Measurements from ENCODE around the gene NRGN. TPM values are rescaled to one million over a fixed set of nuclear protein-coding genes. Genes with fewer than 3 reads are reported as not detected.
"Not testable (repeated sequence)": the region's sequence is repeated elsewhere in the genome, so short reads cannot be mapped to it uniquely, and the experiment has no call there.

The NRGN gene
- total RNA-seq, 1 experiment from 2014 or later, result 0.80 TPM

DNA sequence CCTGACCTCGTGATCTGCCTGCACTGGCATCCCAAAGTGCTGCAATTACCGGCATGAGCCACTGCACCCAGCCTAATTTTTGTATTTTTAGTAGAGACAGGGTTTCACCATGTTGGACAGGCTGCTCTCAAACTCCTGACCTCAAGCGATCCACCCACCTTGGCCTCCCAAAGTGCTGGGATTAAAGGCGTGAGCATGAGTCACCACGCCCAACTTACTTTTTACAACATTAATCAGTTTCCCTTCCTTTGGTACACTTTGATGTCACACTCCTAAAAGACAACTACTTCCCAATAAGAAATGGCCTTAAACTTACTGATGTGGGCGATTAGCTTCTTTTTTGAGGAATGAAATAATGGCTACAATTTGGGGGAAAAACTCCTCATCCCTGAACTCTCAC is 31.2 kb downstream of the NRGN start:
- H3K4me3 ChIP-seq (ENCODE audit: insufficient read depth, low read depth, low read length); DNase-seq; H3K36me3 ChIP-seq (replicated peaks; ENCODE audit: control insufficient read depth, insufficient read depth, low read length); H3K27me3 ChIP-seq (ENCODE audit: control insufficient read depth, insufficient read depth, low read length): not testable (repeated sequence)

DNA sequence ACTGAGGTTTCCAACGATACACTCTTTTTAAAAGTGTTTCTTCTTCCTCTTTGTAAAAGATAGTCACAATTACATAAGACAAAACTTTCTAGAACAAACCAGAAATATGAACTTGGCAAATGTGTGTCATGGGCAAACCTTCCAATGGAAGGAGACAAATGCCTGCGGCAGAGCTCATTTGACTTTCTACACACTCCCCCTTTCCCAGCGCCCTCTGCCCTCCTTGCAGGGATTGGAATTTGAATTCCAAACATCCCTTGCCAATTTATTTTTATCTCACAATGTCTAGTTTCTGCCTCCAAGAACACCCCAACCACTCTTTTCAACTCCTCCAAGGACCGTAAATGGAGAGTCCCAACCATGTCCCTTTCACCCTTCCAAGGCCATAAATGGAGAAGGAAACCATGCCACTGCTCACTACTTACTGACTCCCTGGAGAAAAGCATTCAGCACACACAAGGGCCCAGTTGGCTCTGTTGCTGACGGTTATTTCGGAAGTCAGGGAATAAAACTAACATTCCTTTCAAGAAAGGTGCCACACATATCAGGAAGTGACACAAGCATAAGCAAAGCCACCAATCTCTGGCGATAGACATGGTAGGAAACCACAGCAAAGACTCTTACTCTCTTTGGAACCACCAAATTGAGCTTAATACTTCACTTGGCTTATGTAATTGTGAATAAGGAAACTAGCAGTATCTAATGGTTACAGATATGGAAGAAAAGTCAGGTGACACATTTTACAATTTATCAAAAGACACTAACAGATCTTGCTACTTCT is 37.3 kb downstream of the NRGN start:
- H3K4me3 ChIP-seq (ENCODE audit: insufficient read depth, low read depth, low read length), result no peak overlapping the region
- DNase-seq, result no peak

GRCh38 chr11:124778281-124778680 is 38.5 kb downstream of the NRGN start:
- peak; percentile 52 for DNase-seq
- no peak overlapping the region for H3K4me3 ChIP-seq (ENCODE audit: insufficient read depth, low read depth, low read length)
- no peaks in the 10 kb centered on the region for H3K27me3 ChIP-seq (ENCODE audit: control insufficient read depth, insufficient read depth, low read length)
- H3K36me3 ChIP-seq (replicated peaks; ENCODE audit: control insufficient read depth, insufficient read depth, low read length), result no peaks in the 10 kb centered on the region

More for the DNA sequence above, 37.3 kb downstream of the NRGN start:
- Histone ChIP-seq H3K36me3 (replicated peaks; ENCODE audit: control insufficient read depth, insufficient read depth, low read length) (no peaks in the 10 kb centered on the region), H3K27me3 (ENCODE audit: control insufficient read depth, insufficient read depth, low read length) (no peaks in the 10 kb centered on the region)

- no peak for DNase-seq
- Histone ChIP-seq H3K4me3 (ENCODE audit: insufficient read depth, low read depth, low read length) (no peak overlapping the region), H3K27me3 (ENCODE audit: control insufficient read depth, insufficient read depth, low read length) (no peaks in the 10 kb centered on the region), H3K36me3 (replicated peaks; ENCODE audit: control insufficient read depth, insufficient read depth, low read length) (no peaks in the 10 kb centered on the region)
These were observed 39.8 kb downstream of the NRGN start for GRCh38 chr11:124779568-124779967.

DNA sequence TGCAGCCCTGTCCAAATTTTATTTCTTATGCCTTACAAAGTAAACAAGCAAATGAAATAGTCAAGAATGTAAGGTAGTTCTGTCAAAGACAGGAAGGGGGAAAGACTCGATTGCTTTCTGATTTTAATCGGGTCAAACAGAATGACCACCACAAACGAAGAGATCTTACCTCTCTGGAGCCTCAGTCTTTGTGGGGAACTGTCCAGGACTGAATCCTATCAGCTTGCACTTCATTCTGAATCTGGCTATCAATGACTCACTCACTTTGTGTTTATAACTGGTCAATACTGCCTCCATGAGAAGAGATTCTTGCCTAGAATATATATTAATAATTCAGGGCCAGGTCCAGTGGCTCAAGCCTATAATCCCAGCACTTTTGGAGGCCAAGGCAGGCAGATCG is 43.3 kb downstream of the NRGN start:
- Histone ChIP-seq H3K4me3 (ENCODE audit: insufficient read depth, low read depth, low read length) (no peak overlapping the region), H3K27me3 (ENCODE audit: control insufficient read depth, insufficient read depth, low read length) (no peaks in the 10 kb centered on the region), H3K36me3 (replicated peaks; ENCODE audit: control insufficient read depth, insufficient read depth, low read length) (no peaks in the 10 kb centered on the region)
- no peak for DNase-seq

DNA sequence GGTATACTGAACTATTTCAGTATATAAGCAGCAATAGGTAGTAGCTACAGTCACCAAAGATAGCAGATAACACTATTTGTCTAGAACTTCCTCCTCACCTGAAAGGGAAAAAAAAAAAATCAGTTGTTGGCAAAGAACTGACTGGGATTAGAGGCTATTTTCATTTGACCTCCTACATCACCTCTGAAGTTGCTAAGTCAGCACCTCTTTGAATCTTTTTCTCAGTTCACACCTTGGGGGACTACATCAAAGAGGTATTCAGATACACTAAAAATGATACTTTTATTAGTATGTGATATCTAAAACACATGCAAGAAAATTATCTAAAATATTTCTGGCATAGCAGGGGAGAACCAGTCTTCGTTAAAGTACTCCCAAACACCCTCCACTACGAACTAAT is 44.3 kb downstream of the NRGN start:
- Histone ChIP-seq H3K27me3 (ENCODE audit: control insufficient read depth, insufficient read depth, low read length) (no peaks in the 10 kb centered on the region), H3K4me3 (ENCODE audit: insufficient read depth, low read depth, low read length) (no peak overlapping the region), H3K36me3 (replicated peaks; ENCODE audit: control insufficient read depth, insufficient read depth, low read length) (no peaks in the 10 kb centered on the region)
- DNase-seq, result no peak

GRCh38 chr11:124788521-124788920 is 48.8 kb downstream of the NRGN start:
- Histone ChIP-seq H3K27me3 (ENCODE audit: control insufficient read depth, insufficient read depth, low read length) (no peaks in the 10 kb centered on the region), H3K4me3 (ENCODE audit: insufficient read depth, low read depth, low read length) (no peak overlapping the region), H3K36me3 (replicated peaks; ENCODE audit: control insufficient read depth, insufficient read depth, low read length) (no peaks in the 10 kb centered on the region)
- DNase-seq, result no peak

- Histone ChIP-seq H3K36me3 (replicated peaks; ENCODE audit: control insufficient read depth, insufficient read depth, low read length) (no peaks in the 10 kb centered on the region), H3K4me3 (ENCODE audit: insufficient read depth, low read depth, low read length) (no peak overlapping the region), H3K27me3 (ENCODE audit: control insufficient read depth, insufficient read depth, low read length) (no peaks in the 10 kb centered on the region)
- DNase-seq, result no peak
These were observed 52.0 kb downstream of the NRGN start for GRCh38 chr11:124791626-124792341.

- H3K27me3 ChIP-seq (ENCODE audit: control insufficient read depth, insufficient read depth, low read length), result no peaks in the 10 kb centered on the region
- H3K4me3 ChIP-seq (ENCODE audit: insufficient read depth, low read depth, low read length), result no peak overlapping the region
- no peaks in the 10 kb centered on the region for H3K36me3 ChIP-seq (replicated peaks; ENCODE audit: control insufficient read depth, insufficient read depth, low read length)
- DNase-seq, result peak; percentile 55
These were observed 53.9 kb downstream of the NRGN start for GRCh38 chr11:124793466-124794278.

- H3K27me3 ChIP-seq (ENCODE audit: control insufficient read depth, insufficient read depth, low read length), result no peaks in the 10 kb centered on the region
- no peak overlapping the region for H3K4me3 ChIP-seq (ENCODE audit: insufficient read depth, low read depth, low read length)
- no peak for DNase-seq
- no peaks in the 10 kb centered on the region for H3K36me3 ChIP-seq (replicated peaks; ENCODE audit: control insufficient read depth, insufficient read depth, low read length)
These were observed 56.6 kb downstream of the NRGN start for GRCh38 chr11:124796312-124796711.

Other genes starting within 250 kb of the NRGN start
- gene OR8B12, start 196.3 kb upstream of the NRGN start, total RNA-seq (2014; rRNA removed; shearing (Covaris generic)), result not detected in 2 replicates
- not detected in 2 replicates for gene OR8A1, start 169.9 kb upstream of the NRGN start, total RNA-seq (2014; rRNA removed; shearing (Covaris generic))
- not detected in 2 replicates for gene PANX3, start 128.5 kb upstream of the NRGN start, total RNA-seq (2014; rRNA removed; shearing (Covaris generic))
- 21.1 and 26.2 TPM in 2 replicates for gene TBRG1, start 117.1 kb upstream of the NRGN start, total RNA-seq (2014; rRNA removed; shearing (Covaris generic))
- gene SIAE, start 66.2 kb upstream of the NRGN start, total RNA-seq (2014; rRNA removed; shearing (Covaris generic)), result 1.6 and 2.6 TPM in 2 replicates
- gene SPA17, start 66.0 kb upstream of the NRGN start, total RNA-seq (2014; rRNA removed; shearing (Covaris generic)), result 9.6 and 9.8 TPM in 2 replicates
- gene VSIG2, start 12.3 kb downstream of the NRGN start, total RNA-seq (2014; rRNA removed; shearing (Covaris generic)), result 0.48 and 0.90 TPM in 2 replicates
- gene ESAM, start 22.3 kb downstream of the NRGN start, total RNA-seq (2014; rRNA removed; shearing (Covaris generic)), result 0.38 and 0.85 TPM in 2 replicates
- 10.3 and 18.3 TPM in 2 replicates for gene MSANTD2, start 60.5 kb downstream of the NRGN start, total RNA-seq (2014; rRNA removed; shearing (Covaris generic))
- 26.1 and 31.0 TPM in 2 replicates for gene ROBO3, start 125.5 kb downstream of the NRGN start, total RNA-seq (2014; rRNA removed; shearing (Covaris generic))
- gene ROBO4, start 157.9 kb downstream of the NRGN start, total RNA-seq (2014; rRNA removed; shearing (Covaris generic)), result not detected in 2 replicates
- not detected in 2 replicates for gene HEPN1, start 179.3 kb downstream of the NRGN start, total RNA-seq (2014; rRNA removed; shearing (Covaris generic))
- not detected in 2 replicates for gene HEPACAM, start 196.1 kb downstream of the NRGN start, total RNA-seq (2014; rRNA removed; shearing (Covaris generic))
- gene CCDC15, start 214.3 kb downstream of the NRGN start, total RNA-seq (2014; rRNA removed; shearing (Covaris generic)), result 1.2 and 3.0 TPM in 2 replicates

Measured in H7 (cell line).